K562 (cell line): ENCODE results near the gene KDM2B. TPM values are rescaled to one million over a fixed set of nuclear protein-coding genes. Genes with fewer than 3 reads are reported as not detected.

Experiments
- ATAC-seq: fragments of 200-7000 bp; cut with Tn5 transposase; 3 replicates; pipeline ENCODE4 v1.9.1; 2020; ENCODE audit warnings: moderate library complexity
- BruUV-seq: library from RNA; stranded (reverse); fragments of 400-500 nt; replicated peaks from 2 replicates; lab custom pipeline; 2021; lab: Mats Ljungman, UMichigan
- CTCF ChIA-PET: fragments of 300-600 bp; formaldehyde crosslinking; extraction: SDS; loops from one replicate; lab custom pipeline; 2021; ENCODE audit warnings: low intra/inter-chr PET ratio; lab: Yijun Ruan, JAX
- POLR2A ChIA-PET: fragments of 300-600, 350-650 bp; sonication (Branson Sonifier 250); formaldehyde crosslinking; extraction: SDS; loops from one replicate; lab custom pipeline; 2021; ENCODE audit warnings: antibody characterized with exemption, inconsistent platforms; lab: Yijun Ruan, JAX
- DNase-seq, 4 experiments: peaks; one replicate each; pipeline versions ENCODE4 v3.0.0 to v3.0.0-alpha.2; 2011 to 2018; ENCODE audit warnings: low spot score in 3 of 4, mixed read lengths in 3 of 4; ENCODE audit errors: extremely low read depth in 1 of 4
- FAIRE-seq: peaks from 2 replicates; lab custom pipeline; 2011; peaks lifted over from hg19 to GRCh38; lab: Jason Lieb, UNC
- H2AFZ ChIP-seq: 2 replicates; pipeline ENCODE4 v1.6.0; 2011; ENCODE audit warnings: low read depth, low read length, control low read depth, inconsistent platforms
- H3K27ac ChIP-seq: fragments of 200-600 bp; 3 replicates; pipeline ENCODE4 v1.8.0; 2011; ENCODE audit warnings: low read depth, mild to moderate bottlenecking, control low read depth, inconsistent platforms, low read length, moderate library complexity, mixed read lengths; ENCODE audit errors: extremely low read depth
- H3K27me3 ChIP-seq, 2 experiments: fragments of 300-600 bp in 1 of 2; 2 replicates in 1 of 2; 3 replicates in 1 of 2; pipeline versions ENCODE4 v1.6.0 to v1.8.0; 2011; ENCODE audit warnings: inconsistent platforms in 2 of 2, low read length in 2 of 2, mild to moderate bottlenecking in 1 of 2, mixed read lengths in 1 of 2, moderate library complexity in 1 of 2; ENCODE audit not compliant: control insufficient read depth in 2 of 2, insufficient read depth in 2 of 2
- H3K36me3 ChIP-seq: fragments of 300-600 bp; 3 replicates; pipeline ENCODE4 v1.8.0; 2011; ENCODE audit warnings: mild to moderate bottlenecking, low read length, inconsistent platforms; ENCODE audit not compliant: control insufficient read depth, insufficient read depth
- H3K4me1 ChIP-seq, 2 experiments: fragments of 200-600 bp in 1 of 2; replicated peaks in 1 of 2; 2 replicates in 1 of 2; 3 replicates in 1 of 2; pipeline versions ENCODE4 v1.5.1 to v1.8.0; 2011; ENCODE audit warnings: inconsistent platforms in 2 of 2, low read length in 2 of 2, mild to moderate bottlenecking in 1 of 2, mixed read lengths in 1 of 2, moderate library complexity in 1 of 2; ENCODE audit not compliant: control insufficient read depth in 2 of 2, insufficient read depth in 2 of 2
- H3K4me2 ChIP-seq: 2 replicates; pipeline ENCODE4 v1.6.1; 2011; ENCODE audit warnings: low read length, control low read depth, inconsistent platforms, mixed read lengths; ENCODE audit not compliant: insufficient read depth
- H3K4me3 ChIP-seq: fragments of 200-600 bp; sonication (generic), shearing (Covaris generic); 2 replicates; pipeline ENCODE4 v1.5.1; 2016; ENCODE audit warnings: control low read depth, inconsistent platforms
- H3K79me2 ChIP-seq: fragments of 200-600 bp; 3 replicates; pipeline ENCODE4 v1.8.0; 2011; ENCODE audit warnings: low read length, inconsistent platforms; ENCODE audit not compliant: control insufficient read depth, insufficient read depth
- H3K9ac ChIP-seq, 2 experiments: 2 replicates each; pipeline versions ENCODE4 v1.6.0 to v1.6.1; 2011; ENCODE audit warnings: low read depth in 2 of 2, low read length in 2 of 2, control low read depth in 1 of 2, inconsistent platforms in 1 of 2, mild to moderate bottlenecking in 1 of 2, mixed read lengths in 1 of 2; ENCODE audit not compliant: insufficient read depth in 1 of 2
- H3K9me1 ChIP-seq: one replicate; pipeline ENCODE4 v1.6.0; 2011; ENCODE audit warnings: inconsistent platforms, mild to moderate bottlenecking, low read length, moderate library complexity; ENCODE audit not compliant: control insufficient read depth, insufficient read depth
- H3K9me3 ChIP-seq: replicated peaks from 2 replicates; pipeline ENCODE4 v1.5.1; 2011; ENCODE audit warnings: low read depth, low read length, inconsistent platforms; ENCODE audit not compliant: control insufficient read depth, insufficient read depth
- H4K20me1 ChIP-seq: replicated peaks from 2 replicates; pipeline ENCODE4 v1.6.1; 2011; ENCODE audit warnings: low read length, inconsistent platforms, mixed read lengths; ENCODE audit not compliant: control insufficient read depth, insufficient read depth
- BHLHE40 ChIP-seq: IDR thresholded peaks from 2 replicates; pipeline ENCODE4 v1.6.1; 2011; ENCODE audit warnings: low read length, improper control_type of control experiment
- DIDO1 ChIP-seq: fragments of 450-650 bp; IDR thresholded peaks from 2 replicates; pipeline ENCODE4 v1.6.1; 2016; ENCODE audit warnings: low read depth, missing biosample characterization, missing genetic modification characterization
- FOXA3 ChIP-seq, 2 experiments: fragments of 450-650 bp in 1 of 2; sonication (generic) in 1 of 2; formaldehyde crosslinking; IDR thresholded peaks in 1 of 2; conservative IDR thresholded peaks in 1 of 2; 2 replicates each; pipeline versions ENCODE4 v1.4.0 to v1.8.0; 2020 to 2022; ENCODE audit warnings: mild to moderate bottlenecking in 2 of 2, missing genetic modification reagents in 1 of 2
- HIVEP1 ChIP-seq: fragments of 250-450 bp; sonication (Bioruptor Pico); IDR thresholded peaks from 2 replicates; pipeline ENCODE4 v1.4.0; 2020; ENCODE audit warnings: mild to moderate bottlenecking
- HMG20A ChIP-seq: fragments of 450-650 bp; formaldehyde crosslinking; conservative IDR thresholded peaks from 2 replicates; pipeline ENCODE4 v1.4.0; 2020; ENCODE audit warnings: mild to moderate bottlenecking, mixed read lengths
- HNRNPLL ChIP-seq: fragments of 200-400 bp; formaldehyde crosslinking; IDR thresholded peaks from 2 replicates; pipeline ENCODE4 v1.6.1; 2017; ENCODE audit warnings: low read length, low read depth, mild to moderate bottlenecking; ENCODE audit not compliant: poor library complexity, severe bottlenecking
- KAT7 ChIP-seq: sonication (generic); formaldehyde crosslinking; IDR thresholded peaks from 2 replicates; pipeline ENCODE4 v1.8.0; 2022; ENCODE audit warnings: missing genetic modification reagents, mild to moderate bottlenecking, borderline replicate concordance
- MCM5 ChIP-seq: fragments of 450-650 bp; IDR thresholded peaks from 2 replicates; pipeline ENCODE4 v1.6.1; 2016; ENCODE audit warnings: low read depth
- PHF21A ChIP-seq: fragments of 450-650 bp; IDR thresholded peaks from 2 replicates; pipeline ENCODE4 v1.6.1; 2017; ENCODE audit warnings: low read depth, borderline replicate concordance
- POLR2AphosphoS5 ChIP-seq: IDR thresholded peaks from 2 replicates; pipeline ENCODE4 v1.6.1; 2011; ENCODE audit warnings: mild to moderate bottlenecking, low read depth, low read length, moderate library complexity; ENCODE audit not compliant: control insufficient read depth, insufficient read depth
- RNF2 ChIP-seq: sonication (generic); IDR thresholded peaks from 2 replicates; pipeline ENCODE4 v1.6.1; 2016
- SFPQ ChIP-seq: fragments of 200-400 bp; formaldehyde crosslinking; IDR thresholded peaks from 2 replicates; pipeline ENCODE4 v1.6.1; 2017; ENCODE audit warnings: mild to moderate bottlenecking, low read depth, low read length, moderate library complexity
- ZBTB8A ChIP-seq: fragments of 450-650 bp; IDR thresholded peaks from 2 replicates; pipeline ENCODE4 v1.6.1; 2018; ENCODE audit warnings: mild to moderate bottlenecking, moderate library complexity; ENCODE audit not compliant: partially characterized antibody
- ZNF3 ChIP-seq: fragments of 250-450 bp; sonication (Bioruptor Pico); IDR thresholded peaks from 2 replicates; pipeline ENCODE4 v1.5.0; 2021; ENCODE audit warnings: mild to moderate bottlenecking, moderate library complexity
- ZNF431 ChIP-seq: sonication (generic); formaldehyde crosslinking; IDR thresholded peaks from 2 replicates; pipeline ENCODE4 v1.8.0; 2022; ENCODE audit warnings: mild to moderate bottlenecking, missing genetic modification reagents
- ZNF76 ChIP-seq: fragments of 250-450 bp; sonication (Bioruptor Pico); IDR thresholded peaks from 2 replicates; pipeline ENCODE4 v1.4.0; 2020; ENCODE audit warnings: mild to moderate bottlenecking, moderate library complexity, borderline replicate concordance
- WGBS: fragments of 100-300 bp; shearing (Covaris generic); methylation state at CpG from one replicate; pipeline ENCODE4 v1.1.6; 2016; ENCODE audit warnings: low coverage, mixed read lengths; ENCODE audit not compliant: insufficient coverage; ENCODE audit errors: missing lambda C conversion rate; 5-methylcytosine and 5-hydroxymethylcytosine counted together
- in situ Hi-C: fragments of 300-500 bp; cut with MboI; formaldehyde crosslinking; loops from 4 replicates; pipeline ENCODE4 v1.15.0; 2018; ENCODE audit warnings: inconsistent platforms, mixed read lengths
- intact Hi-C: fragments of 100-400 bp; cut with micrococcal nuclease; formaldehyde crosslinking; loops from 2 replicates; pipeline ENCODE4 v1.14.2; 2022
- polyA plus RNA-seq, 8 experiments: library from polyadenylated mRNA; depleted of rRNA in 4 of 8; stranded (reverse) in 5 of 8; unstranded in 3 of 8; fragments of >200 nt; fragmentation: Nextera tagmentation in 2 of 8; fragmentation: Illumina TruSeq in 1 of 8; extraction: Ambion mirVana in 2 of 8; extraction: Trizol in 1 of 8; gene quantifications; 2 replicates each; pipeline versions ENCODE4 v1.2.1 to v1.2.3, GENCODE V29; 2011 to 2014; ENCODE audit warnings: inconsistent platforms in 1 of 8, missing spikeins in 1 of 8
- total RNA-seq, 7 experiments: library from RNA; depleted of rRNA in 6 of 7; stranded (reverse); fragments of >200 nt in 6 of 7; fragmentation: Illumina TruSeq in 2 of 7; extraction: Trizol in 2 of 7; gene quantifications; 2 replicates each; pipeline versions ENCODE4 v1.2.1 to v1.2.3, GENCODE V29; 2011 to 2021; ENCODE audit warnings: low replicate concordance in 1 of 7
- TF ChIP-seq, protein P1 (sequence below), 3 experiments: fragments of 200-800 bp in 1 of 3; fragments of 250-450 bp in 1 of 3; fragments of 450-650 bp in 1 of 3; sonication (Bioruptor Pico) in 1 of 3; sonication (Bioruptor generic) in 1 of 3; formaldehyde crosslinking in 1 of 3; IDR thresholded peaks; 2 replicates each; pipeline versions ENCODE4 v1.6.1 to v1.8.0; 2016 to 2022; ENCODE audit warnings: mild to moderate bottlenecking in 2 of 3, missing genetic modification characterization in 2 of 3, missing compliant biosample characterization in 1 of 3, moderate library complexity in 1 of 3

The KDM2B gene
- total and polyA plus RNA-seq, 9 of the 15 experiments (the other 6 are each of a cell fraction or from before 2014, with no cell fraction given) = 7.4 to 50.5 (median 22.5) TPM

- Histone ChIP-seq H3K9ac (peak overlapping the region in 1 of 2 experiments; percentile 19; a peak in 1 of 4 replicates), H4K20me1 (peaks cover 8% of the 10 kb centered on the region), H3K79me2 (no peaks in the 10 kb centered on the region), H3K27ac (no peak overlapping the region), H3K9me3 (no peaks in the 10 kb centered on the region), H2AFZ (peak overlapping the region; percentile 74), H3K27me3 (no peaks in the 10 kb centered on the region), H3K9me1 (peaks cover 2% of the 10 kb centered on the region), H3K4me3 (no peak overlapping the region), H3K4me1 (peaks cover 15 to 19% of the 10 kb centered on the region in 2 experiments), H3K36me3 (peaks cover 2% of the 10 kb centered on the region; the same call in 1 of the 3 replicates), H3K4me2 (peak overlapping the region; percentile 73)
- peak; percentile 86 to 99 (median 98) for DNase-seq
- POLR2A ChIA-PET = interaction anchor here (0.5 to 0.7 kb wide), 3 partner anchors 12 to 367 kb away, joined by 3 read pairs; no protein-coding TSS in a partner anchor
- peak; percentile 99 for FAIRE-seq
- peak; percentile 100 for ATAC-seq
- 7% methylated on average over 15 of the region's 17 CpGs for WGBS
- CTCF ChIA-PET = no interaction called here
- intact Hi-C loops = no loop called here
- no TSS peak for BruUV-seq
- in situ Hi-C loops = no loop called here
- TF ChIP-seq FOXA3 (CRISPR knock-in tag; conservative IDR thresholded peaks at IDR 0.05 in 1 of 2, IDR thresholded peaks at IDR 0.05 in 1 of 2) (no peak), ZNF76 (CRISPR knock-in tag) (no peak), ZNF431 (no peak), MCM5 (no peak), HIVEP1 (CRISPR knock-in tag) (no peak), PHF21A (no peak), DIDO1 (no peak), HNRNPLL (no peak), BHLHE40 (no peak), SFPQ (no peak), KAT7 (CRISPR knock-in tag) (no peak), POLR2AphosphoS5 (no peak), RNF2 (no peak), HMG20A (CRISPR knock-in tag) (no peak), ZNF3 (no peak), ZBTB8A (no peak)
- TF ChIP-seq, protein P1, sequence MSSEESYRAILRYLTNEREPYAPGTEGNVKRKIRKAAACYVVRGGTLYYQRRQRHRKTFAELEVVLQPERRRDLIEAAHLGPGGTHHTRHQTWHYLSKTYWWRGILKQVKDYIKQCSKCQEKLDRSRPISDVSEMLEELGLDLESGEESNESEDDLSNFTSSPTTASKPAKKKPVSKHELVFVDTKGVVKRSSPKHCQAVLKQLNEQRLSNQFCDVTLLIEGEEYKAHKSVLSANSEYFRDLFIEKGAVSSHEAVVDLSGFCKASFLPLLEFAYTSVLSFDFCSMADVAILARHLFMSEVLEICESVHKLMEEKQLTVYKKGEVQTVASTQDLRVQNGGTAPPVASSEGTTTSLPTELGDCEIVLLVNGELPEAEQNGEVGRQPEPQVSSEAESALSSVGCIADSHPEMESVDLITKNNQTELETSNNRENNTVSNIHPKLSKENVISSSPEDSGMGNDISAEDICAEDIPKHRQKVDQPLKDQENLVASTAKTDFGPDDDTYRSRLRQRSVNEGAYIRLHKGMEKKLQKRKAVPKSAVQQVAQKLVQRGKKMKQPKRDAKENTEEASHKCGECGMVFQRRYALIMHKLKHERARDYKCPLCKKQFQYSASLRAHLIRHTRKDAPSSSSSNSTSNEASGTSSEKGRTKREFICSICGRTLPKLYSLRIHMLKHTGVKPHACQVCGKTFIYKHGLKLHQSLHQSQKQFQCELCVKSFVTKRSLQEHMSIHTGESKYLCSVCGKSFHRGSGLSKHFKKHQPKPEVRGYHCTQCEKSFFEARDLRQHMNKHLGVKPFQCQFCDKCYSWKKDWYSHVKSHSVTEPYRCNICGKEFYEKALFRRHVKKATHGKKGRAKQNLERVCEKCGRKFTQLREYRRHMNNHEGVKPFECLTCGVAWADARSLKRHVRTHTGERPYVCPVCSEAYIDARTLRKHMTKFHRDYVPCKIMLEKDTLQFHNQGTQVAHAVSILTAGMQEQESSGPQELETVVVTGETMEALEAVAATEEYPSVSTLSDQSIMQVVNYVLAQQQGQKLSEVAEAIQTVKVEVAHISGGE (CRISPR knock-in tag; IDR thresholded peaks at IDR 0.05) = no peak
Observed at GRCh38 chr12:121513464-121514183, 67.2 kb downstream of the KDM2B start.
